Vagina (tissue), 2 donors: ENCODE results near the gene FAM53B. TPM values are rescaled to one million over a fixed set of nuclear protein-coding genes. Genes with fewer than 3 reads are reported as not detected.

ENCODE experiments used
- DNase-seq, 2 donors: peaks; one replicate each; pipeline ENCODE4 v3.0.0-alpha.2; 2017; ENCODE audit errors: extremely low spot score in 2 of 2
- H3K27ac ChIP-seq: fragments of 200-600 bp; sonication (generic); one replicate; pipeline ENCODE4 v1.5.1; 2019
- H3K27me3 ChIP-seq: fragments of 200-600 bp; sonication (generic); one replicate; pipeline ENCODE4 v1.5.1; 2019
- H3K36me3 ChIP-seq, 2 donors: fragments of 200-600 bp; sonication (generic); one replicate each; pipeline ENCODE4 v1.5.1; 2017 to 2019
- H3K4me1 ChIP-seq: fragments of 200-600 bp; sonication (generic); one replicate; pipeline ENCODE4 v1.5.1; 2019
- H3K4me3 ChIP-seq, 2 donors: fragments of 200-600 bp; sonication (generic); 1 replicate in 1 of 2; 2 replicates in 1 of 2; pipeline ENCODE4 v1.5.1; 2016 to 2019
- H3K9me3 ChIP-seq: fragments of 200-600 bp; sonication (generic); one replicate; pipeline ENCODE4 v1.5.1; 2019
- POLR2A ChIP-seq, 2 donors: fragments of 450-650 bp; IDR thresholded peaks; one replicate each; pipeline ENCODE4 v1.6.1; 2017; ENCODE audit warnings: antibody characterized with exemption in 2 of 2, mild to moderate bottlenecking in 2 of 2, moderate library complexity in 2 of 2
- POLR2AphosphoS5 ChIP-seq, 2 donors: sonication (generic); formaldehyde crosslinking; IDR thresholded peaks; one replicate each; pipeline ENCODE4 v1.9.0; 2017; ENCODE audit warnings: antibody characterized with exemption in 2 of 2, mild to moderate bottlenecking in 2 of 2, low read depth in 1 of 2; ENCODE audit not compliant: insufficient read depth in 1 of 2
- intact Hi-C: fragments of 100-400 bp; cut with DNase I; formaldehyde crosslinking; loops from one replicate; pipeline ENCODE4 v1.15.1; 2023
- total RNA-seq: library from RNA; depleted of rRNA; stranded (reverse); fragments of >200 nt; gene quantifications from one replicate; pipeline ENCODE4 v1.2.3, GENCODE V29; 2016
- TF ChIP-seq, protein P1 (sequence below), 3 experiments: fragments of 450-650 bp in 2 of 3; fragments of 200-600 bp in 1 of 3; sonication (generic) in 1 of 3; IDR thresholded peaks; one replicate each; pipeline ENCODE4 v1.5.1; 2017 to 2019; ENCODE audit warnings: antibody characterized with exemption in 3 of 3, mild to moderate bottlenecking in 2 of 3, moderate library complexity in 2 of 3

FAM53B gene
- total RNA-seq, 1 donor from 2014 or later: 35.1 TPM

DNA sequence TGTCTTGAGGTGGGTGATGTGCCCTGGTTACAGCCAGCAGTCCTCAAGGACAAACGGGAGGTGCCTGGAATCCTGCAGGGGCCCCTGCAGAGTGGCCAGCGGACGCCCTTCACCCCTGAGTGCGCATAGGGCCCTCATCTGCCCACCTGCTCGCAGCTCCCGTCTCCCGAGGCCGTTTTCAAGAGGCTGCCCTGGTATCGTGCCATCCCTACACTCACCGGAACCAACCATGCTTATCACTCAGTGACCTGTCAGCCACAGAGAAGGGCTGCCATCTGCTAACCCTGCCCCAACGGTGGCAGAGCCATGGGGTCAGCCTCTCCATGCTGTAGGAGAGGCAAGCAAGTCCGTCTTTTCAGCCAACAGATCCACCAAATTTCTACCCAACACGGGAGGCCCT lies 122.0 kb downstream of the FAM53B start:
- Histone ChIP-seq H3K27me3 (no peaks in the 10 kb centered on the region), H3K36me3 (peaks cover 0 to 4% of the 10 kb centered on the region in 2 donors), H3K4me1 (peaks cover 69% of the 10 kb centered on the region), H3K4me3 (no peak overlapping the region), H3K27ac (no peak overlapping the region), H3K9me3 (no peaks in the 10 kb centered on the region)
- intact Hi-C loops: loop anchor here (5.0 kb wide), 1 partner anchor 120 kb away; the partner anchor contains the start of gene FAM53B
- no peak for DNase-seq
- TF ChIP-seq, protein P1, sequence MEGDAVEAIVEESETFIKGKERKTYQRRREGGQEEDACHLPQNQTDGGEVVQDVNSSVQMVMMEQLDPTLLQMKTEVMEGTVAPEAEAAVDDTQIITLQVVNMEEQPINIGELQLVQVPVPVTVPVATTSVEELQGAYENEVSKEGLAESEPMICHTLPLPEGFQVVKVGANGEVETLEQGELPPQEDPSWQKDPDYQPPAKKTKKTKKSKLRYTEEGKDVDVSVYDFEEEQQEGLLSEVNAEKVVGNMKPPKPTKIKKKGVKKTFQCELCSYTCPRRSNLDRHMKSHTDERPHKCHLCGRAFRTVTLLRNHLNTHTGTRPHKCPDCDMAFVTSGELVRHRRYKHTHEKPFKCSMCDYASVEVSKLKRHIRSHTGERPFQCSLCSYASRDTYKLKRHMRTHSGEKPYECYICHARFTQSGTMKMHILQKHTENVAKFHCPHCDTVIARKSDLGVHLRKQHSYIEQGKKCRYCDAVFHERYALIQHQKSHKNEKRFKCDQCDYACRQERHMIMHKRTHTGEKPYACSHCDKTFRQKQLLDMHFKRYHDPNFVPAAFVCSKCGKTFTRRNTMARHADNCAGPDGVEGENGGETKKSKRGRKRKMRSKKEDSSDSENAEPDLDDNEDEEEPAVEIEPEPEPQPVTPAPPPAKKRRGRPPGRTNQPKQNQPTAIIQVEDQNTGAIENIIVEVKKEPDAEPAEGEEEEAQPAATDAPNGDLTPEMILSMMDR (IDR thresholded peaks at IDR 0.05): no peak
- TF ChIP-seq POLR2A (IDR thresholded peaks at IDR 0.05) (no peak), POLR2AphosphoS5 (IDR thresholded peaks at IDR 0.05; ENCODE audit: insufficient read depth in 1 of 2, low read depth in 1 of 2) (no peak)

DNA sequence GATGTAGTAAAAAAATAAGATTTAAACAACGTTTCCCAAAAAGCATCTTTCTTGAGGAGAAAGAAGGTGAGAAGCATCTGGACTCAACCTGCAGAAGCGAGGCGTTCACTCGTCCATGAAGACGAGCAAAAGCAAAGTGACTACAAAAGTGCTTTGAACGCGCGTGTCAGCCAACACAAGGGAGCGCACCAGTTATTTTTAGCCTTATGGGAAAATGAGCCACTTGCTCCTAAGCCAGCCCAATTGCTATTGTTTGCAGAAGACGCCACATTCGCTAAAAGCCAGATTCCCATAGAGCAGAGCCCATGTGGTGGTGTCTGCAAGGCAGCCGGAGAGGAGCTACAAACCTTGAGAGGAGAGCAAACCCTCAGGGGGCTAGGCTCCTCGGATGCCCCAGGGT lies 122.5 kb downstream of the FAM53B start:
- no peak for TF ChIP-seq POLR2A (IDR thresholded peaks at IDR 0.05)
- TF ChIP-seq POLR2AphosphoS5 (IDR thresholded peaks at IDR 0.05; ENCODE audit: insufficient read depth in 1 of 2, low read depth in 1 of 2): no peak
- TF ChIP-seq, protein P1 (IDR thresholded peaks at IDR 0.05): no peak
- intact Hi-C loops: loop anchor here (5.0 kb wide), 1 partner anchor 121 kb away; the partner anchor contains the start of gene FAM53B
- H3K9me3 ChIP-seq: no peaks in the 10 kb centered on the region
- no peaks in the 10 kb centered on the region for H3K27me3 ChIP-seq
- no peak overlapping the region for H3K4me3 ChIP-seq
- no peak overlapping the region for H3K27ac ChIP-seq
- peaks cover 64% of the 10 kb centered on the region for H3K4me1 ChIP-seq
- no peak for DNase-seq
- H3K36me3 ChIP-seq: peaks cover 0 to 7% of the 10 kb centered on the region in 2 donors

DNA sequence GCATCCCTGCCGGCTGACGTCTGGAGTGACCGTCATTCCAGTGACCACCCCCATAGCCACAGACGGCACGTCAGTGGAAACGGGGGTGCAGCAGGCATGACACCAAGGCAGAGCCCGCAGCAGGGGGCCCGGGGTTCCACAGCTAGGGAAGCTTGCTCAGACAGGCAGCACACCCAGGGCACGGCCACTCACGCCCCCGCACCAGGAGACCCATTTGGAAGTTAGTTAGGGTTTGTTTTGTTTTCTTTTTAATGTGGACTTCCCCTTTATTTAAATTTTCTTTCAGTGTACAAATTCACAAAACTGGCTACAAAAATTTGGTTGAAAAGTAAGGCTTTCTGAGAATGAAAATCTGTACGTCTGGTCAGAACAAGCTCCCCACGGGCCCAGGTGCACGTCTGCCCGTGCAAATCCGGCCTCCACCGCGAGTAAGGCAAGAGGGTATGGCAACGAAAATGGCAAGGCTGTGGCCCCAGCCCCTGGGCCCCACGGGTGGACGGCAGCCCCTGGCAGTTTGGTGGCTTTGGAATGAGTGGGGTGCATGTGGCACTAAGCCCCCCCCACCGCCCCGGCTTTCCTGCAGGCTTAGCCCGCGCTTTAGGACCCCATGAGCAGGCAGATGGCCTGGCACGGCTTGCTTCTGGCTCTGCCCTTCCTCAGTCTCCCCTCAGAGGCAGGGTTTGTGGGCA lies 124.2 kb downstream of the FAM53B start:
- Histone ChIP-seq H3K9me3 (no peaks in the 10 kb centered on the region), H3K27ac (no peak overlapping the region), H3K36me3 (peaks cover 0 to 7% of the 10 kb centered on the region in 2 donors), H3K4me1 (peaks cover 47% of the 10 kb centered on the region), H3K4me3 (no peak overlapping the region), H3K27me3 (no peaks in the 10 kb centered on the region)
- intact Hi-C loops: loop anchor here (5.0 kb wide), 1 partner anchor 122 kb away; the partner anchor contains the start of gene FAM53B
- no peak for TF ChIP-seq POLR2AphosphoS5 (IDR thresholded peaks at IDR 0.05; ENCODE audit: insufficient read depth in 1 of 2, low read depth in 1 of 2)
- no peak for TF ChIP-seq POLR2A (IDR thresholded peaks at IDR 0.05)
- TF ChIP-seq, protein P1 (IDR thresholded peaks at IDR 0.05): no peak
- no peak for DNase-seq

DNA sequence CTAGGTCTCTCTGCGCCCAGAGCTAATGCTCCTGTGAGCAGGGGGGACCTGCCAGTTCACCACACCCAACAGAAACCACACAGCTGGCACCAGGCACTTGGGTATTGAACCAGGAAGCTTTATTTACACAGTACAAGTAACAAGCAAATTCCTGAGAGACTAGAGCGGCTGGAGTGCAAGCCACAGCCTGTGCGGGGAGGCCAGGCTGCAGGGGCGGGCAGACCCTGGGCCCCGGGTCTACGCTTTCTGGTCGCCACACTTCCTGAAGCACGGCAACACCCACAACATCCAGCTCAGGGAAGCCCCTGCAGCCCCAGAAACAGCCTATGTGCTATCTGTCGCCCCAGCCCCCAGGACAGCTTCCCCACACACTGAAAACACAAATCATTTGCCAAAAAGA lies 125.0 kb downstream of the FAM53B start:
- TF ChIP-seq POLR2A (IDR thresholded peaks at IDR 0.05) (no peak), POLR2AphosphoS5 (IDR thresholded peaks at IDR 0.05; ENCODE audit: insufficient read depth in 1 of 2, low read depth in 1 of 2) (no peak)
- TF ChIP-seq, protein P1 (IDR thresholded peaks at IDR 0.05): no peak
- no peak for DNase-seq
- peaks cover 0 to 7% of the 10 kb centered on the region in 2 donors for H3K36me3 ChIP-seq
- no peak overlapping the region for H3K4me3 ChIP-seq
- no peaks in the 10 kb centered on the region for H3K9me3 ChIP-seq
- H3K27me3 ChIP-seq: no peaks in the 10 kb centered on the region
- intact Hi-C loops: no loop called here
- no peak overlapping the region for H3K27ac ChIP-seq
- H3K4me1 ChIP-seq: peaks cover 40% of the 10 kb centered on the region

DNA sequence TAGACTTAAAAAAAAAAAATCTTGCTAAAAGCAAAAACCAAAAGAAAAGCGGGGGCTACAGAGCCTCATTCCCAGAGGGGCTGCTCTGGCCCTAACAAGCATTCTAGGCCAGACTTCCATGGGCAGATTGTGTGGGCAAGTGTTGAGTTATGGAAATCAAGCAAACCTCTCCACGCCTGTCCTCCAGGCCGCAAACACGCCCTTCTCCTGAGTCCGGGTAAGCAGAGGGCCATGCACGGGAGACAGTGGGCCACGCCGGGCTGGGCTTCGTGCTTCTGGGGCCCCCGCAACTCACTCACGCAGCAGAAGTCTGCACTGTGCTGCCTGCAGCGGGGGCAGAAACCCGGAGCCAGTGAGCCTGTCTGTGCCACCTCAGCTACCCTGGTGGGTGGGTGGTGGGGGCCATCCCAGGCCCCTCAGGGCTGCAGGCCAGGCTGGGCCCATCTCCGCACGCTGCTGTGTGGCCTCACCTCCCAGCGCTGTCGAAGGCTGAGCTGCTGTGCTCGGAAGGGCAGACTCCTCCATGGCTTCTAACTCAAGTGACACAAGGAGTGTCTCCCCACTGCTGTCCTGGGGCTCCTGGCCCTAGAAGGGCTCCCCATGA lies 125.6 kb downstream of the FAM53B start:
- Histone ChIP-seq H3K4me1 (peaks cover 40% of the 10 kb centered on the region), H3K27me3 (no peaks in the 10 kb centered on the region), H3K36me3 (peaks cover 0 to 7% of the 10 kb centered on the region in 2 donors), H3K9me3 (no peaks in the 10 kb centered on the region), H3K4me3 (no peak overlapping the region), H3K27ac (no peak overlapping the region)
- DNase-seq: no peak
- intact Hi-C loops: no loop called here
- TF ChIP-seq POLR2AphosphoS5 (IDR thresholded peaks at IDR 0.05; ENCODE audit: insufficient read depth in 1 of 2, low read depth in 1 of 2) (no peak), POLR2A (IDR thresholded peaks at IDR 0.05) (no peak)
- TF ChIP-seq, protein P1 (IDR thresholded peaks at IDR 0.05): no peak
